GM12878 (cell line): Measurements from ENCODE around the gene FDXR. TPM values are rescaled to one million over a fixed set of nuclear protein-coding genes. Genes with fewer than 3 reads are reported as not detected.

Experiments used
- BCL11A ChIP-seq: IDR thresholded peaks from 2 replicates; pipeline ENCODE4 v1.6.1; 2011; ENCODE audit warnings: low read depth, low read length
- BCL3 ChIP-seq: IDR thresholded peaks from 2 replicates; pipeline ENCODE4 v1.6.1; 2011; ENCODE audit warnings: borderline replicate concordance, low read depth, mild to moderate bottlenecking, moderate library complexity, low read length; ENCODE audit not compliant: insufficient read depth, poor library complexity, severe bottlenecking
- HDAC6 ChIP-seq: fragments of 200-600 bp; sonication (generic); IDR thresholded peaks from one replicate; pipeline ENCODE4 v1.8.0; 2017; ENCODE audit warnings: antibody characterized with exemption; ENCODE audit not compliant: unreplicated experiment
- IKZF1 ChIP-seq: fragments of 450-650 bp; conservative IDR thresholded peaks from 2 replicates; pipeline ENCODE4 v1.6.1; 2017; ENCODE audit warnings: antibody characterized with exemption, mild to moderate bottlenecking
- KDM1A ChIP-seq: fragments of 200-600 bp; sonication (generic); IDR thresholded peaks from 2 replicates; pipeline ENCODE4 v1.6.1; 2016; ENCODE audit warnings: borderline replicate concordance
- LARP7 ChIP-seq: fragments of 450-650 bp; IDR thresholded peaks from 2 replicates; pipeline ENCODE4 v1.6.1; 2017; ENCODE audit warnings: mild to moderate bottlenecking
- PAX5 ChIP-seq: IDR thresholded peaks from 2 replicates; pipeline ENCODE4 v1.6.1; 2011; ENCODE audit warnings: low read depth, low read length, borderline replicate concordance
- PRDM15 ChIP-seq: fragments of 450-650 bp; formaldehyde crosslinking; IDR thresholded peaks from 2 replicates; pipeline ENCODE4 v1.4.0; 2020; ENCODE audit warnings: mild to moderate bottlenecking, moderate library complexity
- RAD51 ChIP-seq: fragments of 450-650 bp; IDR thresholded peaks from 2 replicates; pipeline ENCODE4 v1.6.1; 2016; ENCODE audit warnings: moderate library complexity, mild to moderate bottlenecking, inconsistent platforms
- TCF7 ChIP-seq: IDR thresholded peaks from 2 replicates; pipeline ENCODE4 v1.6.1; 2014; ENCODE audit warnings: antibody characterized with exemption, borderline replicate concordance
- WRNIP1 ChIP-seq: IDR thresholded peaks from 2 replicates; pipeline ENCODE4 v1.6.1; 2011; ENCODE audit warnings: low read depth, low read length, improper control_type of control experiment, borderline replicate concordance
- polyA plus RNA-seq, 11 experiments: library from polyadenylated mRNA; depleted of rRNA in 4 of 11; unstranded in 6 of 11; stranded (reverse) in 5 of 11; fragments of >200 nt; fragmentation: Nextera tagmentation in 4 of 11; fragmentation: Illumina TruSeq in 1 of 11; extraction: Ambion mirVana in 4 of 11; extraction: Trizol in 1 of 11; gene quantifications; 1 replicate in 1 of 11; 2 replicates in 10 of 11; pipeline versions ENCODE4 v1.2.1 to v1.2.3, GENCODE V29; 2011 to 2016; ENCODE audit warnings: inconsistent platforms in 2 of 11, missing spikeins in 2 of 11, low read depth in 1 of 11
- total RNA-seq, 4 experiments: library from RNA; depleted of rRNA in 3 of 4; stranded (reverse); fragments of >200 nt in 3 of 4; fragmentation: Illumina TruSeq in 1 of 4; extraction: Trizol in 1 of 4; gene quantifications; 2 replicates each; pipeline versions ENCODE4 v1.2.1 to v1.2.3, GENCODE V29; 2013 to 2021
- TF ChIP-seq, protein P1 (sequence below), 3 experiments: IDR thresholded peaks in 2 of 3; conservative IDR thresholded peaks in 1 of 3; 2 replicates each; pipeline ENCODE4 v1.5.1; 2011; ENCODE audit warnings: low read depth in 3 of 3, low read length in 3 of 3, mild to moderate bottlenecking in 3 of 3, control low read depth in 2 of 3, moderate library complexity in 2 of 3, inconsistent platforms in 1 of 3, mixed read lengths in 1 of 3; ENCODE audit not compliant: control insufficient read depth in 2 of 3, insufficient read depth in 1 of 3; ENCODE audit errors: extremely low read depth in 1 of 3

The FDXR gene
- total and polyA plus RNA-seq, 10 of the 15 experiments (the other 5 are each of a cell fraction or from before 2014, with no cell fraction given) = 0.85 to 162 (median 48.2) TPM

DNA sequence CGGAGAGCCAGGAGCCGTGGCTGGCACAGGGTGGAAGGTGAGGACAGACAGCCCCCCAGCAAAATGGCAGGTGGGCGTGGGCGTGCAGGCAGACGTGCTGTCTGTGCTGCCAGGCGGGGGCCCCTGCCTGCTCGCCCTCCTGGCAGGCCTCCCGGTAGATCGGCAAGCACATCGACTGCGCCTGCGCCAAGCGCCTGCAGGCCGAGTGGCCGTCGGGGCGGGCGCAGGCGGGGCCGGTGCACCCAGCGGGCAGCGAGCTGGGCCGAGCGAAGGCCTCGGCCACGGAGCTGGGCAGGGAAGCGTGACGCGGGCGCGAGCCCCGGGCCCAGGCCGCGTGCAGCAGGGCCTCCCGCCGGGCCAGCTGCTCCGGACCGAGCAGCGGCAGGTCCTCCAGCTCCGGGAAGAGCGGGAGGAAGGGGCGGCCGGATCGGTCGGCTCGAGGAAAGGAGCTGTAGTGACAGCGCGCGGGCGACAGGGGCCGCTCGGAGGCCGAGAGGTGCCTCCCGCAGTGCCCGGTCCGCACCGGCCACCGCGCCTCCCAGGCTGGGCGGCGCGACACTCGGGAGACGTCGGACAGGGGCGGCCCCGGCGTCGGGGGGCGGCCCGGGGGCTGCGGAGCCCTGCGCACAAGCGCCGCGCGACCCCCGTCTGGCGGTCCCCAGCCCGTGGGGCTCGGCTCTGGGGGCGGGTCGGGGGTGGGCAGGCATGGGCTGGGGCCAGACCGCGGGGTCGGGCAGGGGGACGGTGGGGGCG lies 30.0 kb downstream of the FDXR start (continued):
- TF ChIP-seq IKZF1 (peak; percentile 73), HDAC6 (no peak), PRDM15 (no peak), WRNIP1 (no peak), BCL11A (no peak), RAD51 (no peak), LARP7 (peak; percentile 43; the same call in 1 of the 2 replicates), PAX5 (peak; percentile 93; the same call in 1 of the 2 replicates), TCF7 (no peak), BCL3 (no peak), KDM1A (no peak)
- TF ChIP-seq, protein P1, sequence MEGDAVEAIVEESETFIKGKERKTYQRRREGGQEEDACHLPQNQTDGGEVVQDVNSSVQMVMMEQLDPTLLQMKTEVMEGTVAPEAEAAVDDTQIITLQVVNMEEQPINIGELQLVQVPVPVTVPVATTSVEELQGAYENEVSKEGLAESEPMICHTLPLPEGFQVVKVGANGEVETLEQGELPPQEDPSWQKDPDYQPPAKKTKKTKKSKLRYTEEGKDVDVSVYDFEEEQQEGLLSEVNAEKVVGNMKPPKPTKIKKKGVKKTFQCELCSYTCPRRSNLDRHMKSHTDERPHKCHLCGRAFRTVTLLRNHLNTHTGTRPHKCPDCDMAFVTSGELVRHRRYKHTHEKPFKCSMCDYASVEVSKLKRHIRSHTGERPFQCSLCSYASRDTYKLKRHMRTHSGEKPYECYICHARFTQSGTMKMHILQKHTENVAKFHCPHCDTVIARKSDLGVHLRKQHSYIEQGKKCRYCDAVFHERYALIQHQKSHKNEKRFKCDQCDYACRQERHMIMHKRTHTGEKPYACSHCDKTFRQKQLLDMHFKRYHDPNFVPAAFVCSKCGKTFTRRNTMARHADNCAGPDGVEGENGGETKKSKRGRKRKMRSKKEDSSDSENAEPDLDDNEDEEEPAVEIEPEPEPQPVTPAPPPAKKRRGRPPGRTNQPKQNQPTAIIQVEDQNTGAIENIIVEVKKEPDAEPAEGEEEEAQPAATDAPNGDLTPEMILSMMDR (IDR thresholded peaks at IDR 0.05 in 2 of 3, conservative IDR thresholded peaks at IDR 0.05 in 1 of 3; ENCODE audit: control insufficient read depth in 2 of 3, extremely low read depth in 1 of 3, insufficient read depth in 1 of 3, low read depth in 3 of 3, low read length in 3 of 3) = peak; percentile 20 to 45 (median 29); a peak in 3 of 6 replicates
